HG03097 (cell line): ENCODE results near the gene KRAS.

Experiments used
- ATAC-seq: cut with Tn5 transposase; IDR thresholded peaks from one replicate; pipeline ENCODE4 v1.9.1; 2021; ENCODE audit not compliant: unreplicated experiment, low FRiP score

Gene KRAS

DNA sequence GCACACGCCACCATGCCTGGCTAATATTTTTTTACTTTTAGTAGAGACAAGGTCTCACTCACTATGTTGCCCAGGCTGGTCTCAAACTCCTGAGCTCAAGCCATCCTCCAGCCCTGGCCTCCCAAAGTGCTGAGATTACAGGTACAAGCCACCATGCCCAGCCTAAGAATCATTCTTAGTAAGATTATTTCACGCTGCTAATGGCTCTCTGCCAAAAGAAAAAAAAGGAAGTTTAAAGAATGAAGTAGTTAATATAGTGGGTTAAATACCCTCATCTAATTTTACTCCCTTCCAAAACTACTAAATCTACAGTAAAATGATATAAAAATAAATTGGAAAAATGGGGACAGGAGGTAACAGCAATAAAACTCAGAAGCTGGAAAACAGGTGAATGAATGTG, 53.1 kb downstream of the KRAS start:
- no peak for ATAC-seq

DNA sequence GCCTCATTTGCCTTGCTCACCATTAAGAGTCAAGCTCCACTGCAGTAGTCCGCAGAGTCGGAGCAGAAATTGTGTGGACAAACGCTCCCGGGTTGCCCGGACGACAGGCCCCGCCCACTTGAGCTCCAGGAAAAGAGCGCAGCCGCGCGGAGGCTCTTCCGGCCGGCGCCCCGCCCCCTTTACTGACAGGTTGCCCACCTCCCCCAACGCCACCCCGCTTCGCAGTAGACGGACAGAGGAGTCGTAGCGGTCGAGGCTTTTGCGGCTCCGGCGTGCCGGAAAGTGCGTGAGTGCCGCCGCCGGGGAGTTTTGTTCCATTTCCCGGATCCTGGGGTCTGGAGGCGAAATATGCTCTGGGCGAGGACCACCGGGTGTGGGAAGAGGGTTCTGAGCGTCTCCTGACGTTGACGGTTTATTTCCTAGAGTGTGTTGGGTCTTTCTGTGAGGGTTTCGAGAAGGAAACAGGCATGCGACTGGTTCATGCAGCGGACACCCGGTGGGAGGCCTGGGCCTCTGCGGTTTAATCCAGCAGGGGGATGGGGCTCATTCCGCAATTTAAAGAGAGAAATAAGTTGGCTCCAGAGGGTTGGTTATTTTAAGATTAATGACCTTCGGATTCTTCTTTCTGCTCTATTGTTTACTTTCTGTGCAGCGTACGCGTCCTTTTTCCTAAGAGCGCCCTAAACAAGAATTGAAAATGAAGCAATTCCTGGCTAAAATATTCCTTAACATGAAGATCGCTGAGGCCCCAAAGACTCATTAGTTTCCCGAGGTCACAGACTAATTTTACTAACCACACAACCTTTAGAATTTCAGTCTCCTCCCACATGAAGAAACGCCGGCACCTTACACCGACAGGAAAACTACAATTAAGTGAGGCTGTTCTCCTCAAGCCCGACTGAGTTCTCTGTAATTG, 55.4 kb downstream of the KRAS start, which contains the start of the genes DNAI7 and ETFRF1:
TSS of gene DNAI7 (minus strand) at position 105 of the 916 bp plus-strand sequence. CDS start at position 23, 82 bp downstream.
TSS of gene ETFRF1 (plus strand) at position 182 of the 916 bp plus-strand sequence. CDS start 8,720 bp downstream, outside the sequence.
- peak; percentile 82 for ATAC-seq

DNA sequence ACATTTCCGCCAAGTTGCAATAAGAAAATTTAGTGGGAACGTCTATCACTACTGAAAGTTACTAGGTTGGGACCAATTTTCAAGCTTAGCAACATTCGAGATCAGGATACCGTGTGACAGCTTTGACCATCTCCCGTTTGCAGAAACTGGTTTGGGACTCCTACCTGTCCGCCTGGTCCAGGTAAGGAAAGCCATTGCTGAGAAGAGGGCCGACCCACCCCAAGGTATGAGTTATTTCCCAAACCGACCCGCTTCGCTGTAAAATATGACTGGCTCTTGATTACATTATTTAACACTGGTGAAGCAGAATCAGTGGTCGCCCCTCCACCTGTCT, 56.0 kb downstream of the KRAS start:
- ATAC-seq, result no peak

DNA sequence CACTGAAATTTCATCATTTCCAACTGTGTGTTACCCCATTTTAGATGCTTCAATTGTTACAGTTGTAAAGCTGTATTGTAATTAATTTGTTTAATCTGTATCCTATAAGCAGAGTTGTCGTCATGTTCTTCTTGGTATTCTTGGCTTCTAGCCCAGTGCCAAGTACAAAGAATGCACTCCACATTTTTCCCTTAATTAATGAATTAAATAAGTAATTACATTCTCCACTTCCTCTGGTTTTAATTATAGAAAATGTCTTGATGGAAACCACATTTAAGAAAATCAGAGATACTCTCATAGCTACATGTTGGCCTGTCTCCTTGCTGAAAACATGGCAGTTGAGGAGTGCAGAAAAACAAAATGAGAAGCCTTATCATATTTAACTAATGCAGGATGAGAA, 56.5 kb downstream of the KRAS start:
- ATAC-seq, result no peak

DNA sequence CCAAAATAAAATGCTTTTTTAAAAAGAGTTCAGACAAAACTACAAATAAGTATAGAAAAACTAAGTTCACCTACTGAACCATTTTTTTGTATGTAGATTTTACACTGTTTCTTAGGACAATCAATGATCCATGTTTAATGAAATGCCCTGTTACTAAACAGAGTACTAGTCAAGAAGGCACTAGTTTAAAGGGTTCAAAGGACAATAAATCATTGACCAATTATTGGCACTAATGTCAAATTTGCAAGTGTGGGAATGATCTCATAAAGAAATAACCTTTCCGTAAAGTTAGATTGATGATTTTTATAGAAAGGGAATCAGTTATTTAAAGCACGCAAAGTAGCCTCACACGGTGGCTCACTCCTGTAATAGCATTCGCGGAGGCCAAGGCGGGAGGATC, 59.9 kb downstream of the KRAS start:
- no peak for ATAC-seq

DNA sequence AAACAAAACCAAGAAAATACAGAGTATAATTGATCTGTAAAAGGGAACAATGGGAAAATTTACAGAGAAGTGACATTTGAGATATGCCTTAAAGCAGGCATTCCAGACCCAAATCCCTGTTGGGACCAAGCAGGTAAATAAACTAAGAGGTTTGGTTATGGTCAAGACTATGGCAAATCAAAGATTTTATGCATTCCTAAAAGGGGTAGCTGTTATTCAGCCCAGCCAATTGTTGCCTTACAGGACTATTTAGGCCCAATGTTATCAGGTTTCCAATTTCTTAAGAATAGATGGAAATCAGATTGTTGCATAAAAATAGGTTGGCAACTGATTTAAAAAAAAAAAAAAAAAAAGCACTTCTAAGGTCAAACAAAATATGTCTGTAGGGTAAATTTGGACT, 61.1 kb downstream of the KRAS start:
- ATAC-seq, result no peak

DNA sequence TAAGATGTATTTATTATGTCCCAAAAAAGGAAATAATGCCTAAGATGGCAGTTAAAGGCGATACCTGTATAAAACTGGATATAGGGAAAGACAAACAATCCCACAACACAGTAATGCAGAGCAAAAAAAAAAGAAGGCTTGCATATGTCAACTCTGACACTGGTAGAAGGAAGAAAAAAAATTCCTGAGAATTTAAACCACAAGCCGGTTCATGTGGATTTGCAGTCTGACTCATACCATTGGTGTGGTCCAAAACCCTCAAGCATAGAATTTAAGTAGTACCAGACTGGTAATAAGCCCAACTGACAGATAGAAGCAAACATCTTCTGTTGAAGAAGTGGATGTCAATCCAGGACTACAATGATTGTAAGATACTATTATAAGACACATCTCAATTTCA, 62.9 kb downstream of the KRAS start:
- ATAC-seq, result no peak

DNA sequence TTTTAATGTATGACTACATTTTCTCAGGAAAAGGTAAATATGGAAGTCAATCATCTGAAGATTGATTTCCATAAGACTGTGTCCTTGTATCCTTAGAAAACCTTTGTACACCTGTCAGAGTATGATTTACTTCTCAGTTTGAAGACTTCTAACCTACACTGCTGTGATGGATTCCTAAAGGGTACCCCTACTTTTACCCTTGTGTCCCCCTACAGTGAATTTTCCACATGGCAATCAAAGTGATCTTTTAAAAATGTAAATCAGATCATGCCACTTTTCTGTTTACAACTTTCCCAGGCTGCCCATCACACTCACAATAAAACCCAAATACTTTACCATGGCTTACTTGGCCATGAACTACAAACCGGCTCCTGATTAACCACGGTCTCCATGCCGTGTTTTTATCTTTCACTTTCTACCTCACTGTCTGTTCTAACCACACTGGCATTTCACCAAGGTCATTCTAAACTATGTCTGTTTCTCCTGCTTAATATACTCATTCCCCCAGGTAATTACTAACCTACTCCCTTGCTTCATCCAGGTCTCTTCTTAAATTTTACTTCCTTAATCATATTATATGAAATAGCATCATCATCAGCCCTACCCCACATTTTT, 63.8 kb downstream of the KRAS start:
- ATAC-seq, result no peak

DNA sequence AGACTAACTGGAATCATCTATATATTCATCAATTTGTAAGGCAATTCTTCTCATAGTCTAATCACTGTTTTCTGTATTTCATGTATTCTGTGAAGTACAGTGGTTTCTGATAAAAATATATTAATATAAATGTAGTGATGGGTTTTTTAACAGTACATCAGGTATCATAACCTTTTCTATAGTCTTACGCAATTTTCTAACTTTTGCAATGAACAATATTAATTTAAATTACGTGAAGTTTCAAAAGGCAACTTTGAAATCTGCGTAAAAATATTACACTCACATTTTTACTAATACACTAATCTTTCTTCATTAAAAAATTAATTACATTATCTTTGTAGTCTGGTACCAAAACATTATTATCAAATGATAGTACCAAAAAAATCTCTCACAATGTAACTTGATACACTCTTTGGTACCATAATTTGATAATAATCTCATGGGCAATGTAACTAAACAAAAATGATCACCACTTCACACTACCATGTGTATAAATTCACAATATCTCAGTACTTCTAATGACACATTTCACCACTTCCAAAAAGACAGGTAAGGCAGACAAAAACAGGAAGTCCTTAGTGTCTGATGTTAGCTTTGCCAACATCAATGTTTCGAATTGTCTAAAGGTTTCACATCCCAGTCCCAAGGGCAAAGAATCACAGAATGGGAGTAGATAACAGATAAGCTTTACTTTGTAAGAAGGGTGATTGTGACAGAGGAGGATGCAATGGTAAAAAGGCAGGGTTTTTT, 64.5 kb downstream of the KRAS start:
- no peak for ATAC-seq

DNA sequence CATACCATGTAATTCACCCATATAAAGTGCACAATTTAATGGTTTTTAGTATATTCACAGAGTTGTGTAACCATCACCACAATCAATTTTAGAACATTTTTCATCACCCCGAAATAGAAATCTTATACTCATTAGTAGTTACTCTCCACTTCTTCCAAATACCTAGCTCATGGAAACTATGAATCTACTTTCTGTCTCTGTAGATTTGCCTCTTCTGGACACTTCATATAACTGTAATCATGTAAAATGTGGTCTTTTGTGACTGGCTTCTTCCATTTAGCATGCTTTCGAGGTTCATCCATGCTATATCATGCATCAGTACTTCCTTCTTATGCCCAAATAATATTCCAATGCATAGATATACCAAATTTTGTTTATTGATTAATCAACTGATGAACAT, 66.6 kb downstream of the KRAS start:
- no peak for ATAC-seq

DNA sequence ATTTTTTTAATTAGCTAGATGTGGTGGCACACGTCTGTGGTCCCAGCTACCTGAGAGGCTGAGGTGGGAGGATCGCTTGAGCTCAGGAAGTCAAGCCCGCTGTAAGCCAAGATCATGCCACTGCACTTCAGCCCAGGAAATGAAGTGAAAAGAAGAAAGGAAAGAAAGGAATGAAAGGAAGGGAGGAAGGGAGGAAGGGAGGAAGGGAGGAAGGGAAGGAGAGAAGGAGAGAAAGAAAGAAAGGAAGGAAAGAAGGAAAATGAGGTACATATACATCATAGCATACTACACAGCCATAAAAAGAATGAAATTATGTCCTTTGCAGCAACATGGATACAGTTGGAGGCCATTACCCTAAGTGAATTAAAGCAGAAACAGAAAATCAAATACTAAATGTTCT, 68.0 kb downstream of the KRAS start:
- ATAC-seq, result no peak

DNA sequence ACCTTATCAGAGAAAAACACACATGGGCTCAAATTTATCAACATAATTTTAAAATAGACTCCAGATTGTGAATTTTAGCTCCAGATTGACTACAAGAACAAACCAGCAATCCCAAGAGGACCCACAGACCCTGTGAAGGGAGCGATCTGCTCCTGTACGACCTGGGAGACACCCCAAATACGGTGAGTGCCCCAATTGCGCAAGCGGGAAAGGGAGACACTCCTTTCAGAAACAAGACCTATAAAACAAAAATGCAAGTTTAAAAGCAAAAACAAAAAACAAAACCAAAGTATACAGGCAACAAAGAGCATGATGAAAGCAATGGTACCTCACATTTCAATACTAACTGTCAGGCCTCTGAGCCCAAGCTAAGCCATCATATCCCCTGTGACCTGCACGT, 87.9 kb downstream of the KRAS start:
- no peak for ATAC-seq

DNA sequence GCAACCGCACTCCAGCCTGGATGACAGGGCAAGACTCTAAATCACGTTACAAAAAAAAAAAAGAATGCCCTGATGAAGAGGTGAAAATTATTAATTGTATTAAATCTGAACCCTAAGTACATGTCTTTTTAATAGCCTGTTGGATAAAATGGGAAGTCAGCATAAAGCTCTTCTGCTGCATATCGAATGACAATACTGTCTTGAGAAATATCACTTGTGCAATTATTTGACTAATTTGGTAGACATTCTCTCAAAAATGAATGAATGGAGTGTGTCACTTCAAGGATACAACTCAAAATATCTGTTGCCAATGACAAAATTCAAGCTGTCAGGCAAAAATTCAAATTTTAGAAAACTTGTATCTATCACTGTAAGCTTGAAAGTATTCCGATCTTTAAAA, 94.7 kb downstream of the KRAS start:
- no peak for ATAC-seq

DNA sequence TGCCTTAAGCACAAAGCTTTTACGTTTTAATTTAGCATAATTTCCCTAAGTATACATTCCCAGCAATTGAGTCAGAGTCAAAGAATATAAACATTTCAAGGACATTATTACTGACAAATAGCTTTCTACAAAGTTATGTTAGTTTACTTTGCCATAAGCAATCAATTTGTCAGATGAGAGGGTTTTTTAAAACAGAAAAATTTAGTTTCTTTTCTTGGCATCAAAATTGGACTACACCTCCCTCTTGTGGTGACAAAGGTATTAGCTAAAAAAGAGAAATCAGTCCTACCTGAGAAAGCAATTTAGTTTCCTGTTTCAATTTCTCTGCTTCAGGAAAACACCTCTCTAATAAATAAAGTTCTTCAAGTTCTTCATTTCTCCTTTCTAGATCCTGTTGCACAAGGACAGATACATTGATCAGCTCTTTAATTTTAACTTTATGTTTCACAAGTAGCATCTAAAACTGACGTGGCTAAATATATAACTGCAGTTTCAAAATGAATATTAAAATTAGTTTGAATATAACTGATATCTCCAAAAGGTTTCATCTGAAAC, 95.6 kb downstream of the KRAS start:
- ATAC-seq, result no peak
